Chondrocyte (in vitro differentiated cells): ENCODE data around the gene RGN. TPM values are rescaled to one million over a fixed set of nuclear protein-coding genes. Genes with fewer than 3 reads are reported as not detected.
"Not testable (repeated sequence)": the region's sequence is repeated elsewhere in the genome, so short reads cannot be mapped to it uniquely, and the experiment has no call there.

ENCODE experiments used
- DNase-seq: peaks from one replicate; pipeline ENCODE4 v3.0.0; 2021; ENCODE audit warnings: mixed read lengths, low spot score
- H3K27ac Mint-ChIP-seq: one replicate; pipeline ENCODE4 v1.8.0; 2021; ENCODE audit warnings: mild to moderate bottlenecking, moderate library complexity, mixed read lengths; ENCODE audit not compliant: unreplicated experiment
- H3K27me3 Mint-ChIP-seq: 2 replicates; pipeline ENCODE4 v1.8.0; 2021; ENCODE audit warnings: low read depth, mixed read lengths
- H3K36me3 Mint-ChIP-seq: 2 replicates; pipeline ENCODE4 v1.8.0; 2021; ENCODE audit warnings: low read depth, mixed read lengths
- H3K4me1 Mint-ChIP-seq: 2 replicates; pipeline ENCODE4 v1.8.0; 2021; ENCODE audit warnings: low read depth, mild to moderate bottlenecking, mixed read lengths
- H3K4me3 Mint-ChIP-seq: one replicate; pipeline ENCODE4 v1.8.0; 2021; ENCODE audit warnings: mild to moderate bottlenecking, moderate library complexity, mixed read lengths; ENCODE audit not compliant: unreplicated experiment
- H3K9me3 Mint-ChIP-seq: 2 replicates; pipeline ENCODE4 v1.8.0; 2021; ENCODE audit warnings: low read depth, mixed read lengths
- CTCF ChIP-seq: fragments of 200-600 bp; sonication (generic); IDR thresholded peaks from 2 replicates; pipeline ENCODE4 v1.5.0; 2021; ENCODE audit warnings: antibody characterized with exemption, mild to moderate bottlenecking, moderate library complexity
- total RNA-seq: library from RNA; stranded (reverse); gene quantifications from 3 replicates; pipeline ENCODE4 v1.2.1, GENCODE V29; 2021

The RGN gene
- total RNA-seq, 1 donor from 2014 or later: not detected

GRCh38 chrX:47098338-47099094 lies 20.3 kb downstream of the RGN start:
- Mint-ChIP-seq H3K4me3 (no peak overlapping the region), H3K27ac (no peak overlapping the region), H3K4me1 (no peaks in the 10 kb centered on the region), H3K36me3 (no peaks in the 10 kb centered on the region), H3K27me3 (no peaks in the 10 kb centered on the region), H3K9me3 (peaks cover 6% of the 10 kb centered on the region)
- no peak for DNase-seq
- TF ChIP-seq CTCF: no peak

GRCh38 chrX:47101206-47101605 lies 23.0 kb downstream of the RGN start:
- Mint-ChIP-seq H3K4me3 (no peak overlapping the region), H3K27me3 (no peaks in the 10 kb centered on the region), H3K4me1 (no peaks in the 10 kb centered on the region), H3K9me3 (peaks cover 6% of the 10 kb centered on the region), H3K36me3 (no peaks in the 10 kb centered on the region), H3K27ac (no peak overlapping the region)
- no peak for TF ChIP-seq CTCF
- DNase-seq: no peak

GRCh38 chrX:47110936-47111615 lies 32.8 kb downstream of the RGN start:
- H3K27ac Mint-ChIP-seq, H3K36me3 Mint-ChIP-seq, H3K4me3 Mint-ChIP-seq, H3K9me3 Mint-ChIP-seq, H3K27me3 Mint-ChIP-seq, DNase-seq, H3K4me1 Mint-ChIP-seq: not testable (repeated sequence)

- H3K9me3 Mint-ChIP-seq: peaks cover 6% of the 10 kb centered on the region
- H3K27ac Mint-ChIP-seq: no peak overlapping the region
- no peak overlapping the region for H3K4me3 Mint-ChIP-seq
- H3K36me3 Mint-ChIP-seq: no peaks in the 10 kb centered on the region
- H3K4me1 Mint-ChIP-seq: no peaks in the 10 kb centered on the region
- TF ChIP-seq CTCF: no peak
- no peaks in the 10 kb centered on the region for H3K27me3 Mint-ChIP-seq
- no peak for DNase-seq
These were observed 34.2 kb downstream of the RGN start for GRCh38 chrX:47112316-47112954.

GRCh38 chrX:47116551-47117110 lies 38.4 kb downstream of the RGN start:
- H3K36me3 Mint-ChIP-seq, H3K9me3 Mint-ChIP-seq, DNase-seq, H3K4me3 Mint-ChIP-seq, H3K4me1 Mint-ChIP-seq, H3K27ac Mint-ChIP-seq, H3K27me3 Mint-ChIP-seq: not testable (repeated sequence)

- not testable (repeated sequence) for H3K9me3 Mint-ChIP-seq, H3K27ac Mint-ChIP-seq, H3K27me3 Mint-ChIP-seq, H3K4me1 Mint-ChIP-seq, H3K4me3 Mint-ChIP-seq, H3K36me3 Mint-ChIP-seq, DNase-seq
These were observed 46.2 kb downstream of the RGN start for GRCh38 chrX:47124466-47124865.
